Stimulated activated CD8-positive, alpha-beta memory T cell treated with anti-CD3 and anti-CD28 coated beads, Interleukin-7, amount 100 ng/mL, for 48 hours (primary cell): ENCODE measurements around the gene CLIC6.
"Not testable (repeated sequence)": the region's sequence is repeated elsewhere in the genome, so short reads cannot be mapped to it uniquely, and the experiment has no call there.

Source experiments
- DNase-seq, 2 donors: peaks; one replicate each; pipeline ENCODE4 v3.0.0-alpha.2; 2020; ENCODE audit warnings: low read depth in 1 of 2; ENCODE audit errors: extremely low read depth in 1 of 2

The CLIC6 gene

DNA sequence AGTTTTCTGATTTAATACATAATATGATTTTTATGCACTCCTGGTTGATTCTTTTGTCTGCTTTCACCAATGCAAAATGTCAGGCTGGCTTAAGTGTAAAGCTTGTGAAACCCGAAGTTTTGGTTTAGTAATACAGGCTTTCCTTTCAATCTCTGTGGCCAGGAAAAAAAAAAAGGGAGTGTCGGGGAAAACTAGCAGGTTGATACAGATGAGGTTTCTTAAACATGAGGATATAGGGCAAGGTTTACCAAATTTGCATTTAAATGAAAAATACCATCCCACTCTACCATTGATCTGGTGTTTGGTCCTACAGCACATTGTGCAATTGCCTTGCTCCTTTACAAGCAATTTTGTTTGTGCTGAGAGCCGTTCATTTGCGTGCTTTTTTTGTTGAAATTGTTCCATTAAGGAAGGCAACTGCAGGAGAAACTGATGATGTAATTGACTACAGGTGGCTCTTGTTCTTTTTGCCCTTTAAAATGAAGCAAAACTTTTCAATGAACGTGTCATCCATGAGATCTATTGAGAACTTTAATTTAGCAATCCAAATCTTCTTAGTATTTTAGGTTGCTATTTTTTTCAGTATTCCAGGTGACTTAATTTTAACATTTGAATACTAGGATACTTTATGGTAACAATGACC lies 22.7 kb downstream of the CLIC6 start:
- no peak for DNase-seq

DNA sequence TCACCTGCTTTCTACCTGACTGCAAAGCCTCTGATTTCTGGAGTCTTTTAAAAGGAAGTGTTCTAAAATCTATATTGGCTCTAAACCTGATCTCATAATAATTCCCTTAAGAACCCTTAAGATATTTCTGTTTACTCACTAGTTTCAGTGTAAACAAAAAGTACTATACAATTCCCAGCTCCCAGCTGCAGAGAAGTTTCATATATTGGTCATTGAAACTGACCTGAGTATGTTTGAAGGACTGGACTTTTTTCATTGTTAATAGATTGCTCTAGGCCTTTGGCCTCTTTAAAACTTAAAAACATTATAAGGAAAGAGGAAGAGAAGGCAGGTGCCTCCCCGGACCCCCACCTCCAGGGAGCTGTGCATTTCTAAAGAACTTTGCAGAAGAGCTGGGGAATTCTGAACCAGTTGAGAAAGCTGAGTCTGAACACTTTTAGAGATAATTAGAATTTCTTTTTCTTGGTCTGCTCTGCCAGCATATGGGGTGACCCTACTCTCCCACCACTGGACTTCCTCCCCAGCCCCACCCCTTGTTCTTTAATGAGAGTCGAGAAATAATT lies 23.7 kb downstream of the CLIC6 start:
- DNase-seq, result no peak

DNA sequence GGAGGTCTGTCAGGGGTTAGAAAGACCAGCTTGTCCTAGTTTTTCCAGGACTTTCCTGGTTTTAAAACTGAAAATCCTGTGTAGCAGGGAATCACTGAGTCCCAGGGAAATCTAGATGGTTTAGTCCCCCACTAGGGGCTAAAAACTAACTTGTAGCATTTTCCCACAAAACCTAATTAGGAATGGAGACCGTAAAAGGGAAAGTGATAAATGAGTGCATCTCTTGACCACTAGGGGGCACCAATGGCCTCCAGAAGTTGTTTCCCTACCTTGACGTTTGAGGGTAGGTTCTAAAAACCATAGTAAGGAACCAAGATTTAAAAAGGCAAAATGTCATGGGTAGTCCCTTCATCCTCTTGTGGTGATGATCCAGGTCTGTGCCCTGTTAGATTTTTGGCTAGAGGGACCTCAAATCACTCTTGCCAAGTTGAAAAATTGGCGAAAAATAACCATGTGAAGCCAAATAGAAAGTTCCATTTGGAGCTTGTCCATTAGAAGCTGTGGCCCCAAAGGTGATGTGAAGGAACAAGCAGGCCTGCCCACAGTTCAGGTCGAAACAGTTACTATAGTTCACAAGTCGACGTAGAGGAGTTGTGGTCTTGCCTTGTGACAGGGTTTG lies 24.5 kb downstream of the CLIC6 start:
- no peak for DNase-seq

DNA sequence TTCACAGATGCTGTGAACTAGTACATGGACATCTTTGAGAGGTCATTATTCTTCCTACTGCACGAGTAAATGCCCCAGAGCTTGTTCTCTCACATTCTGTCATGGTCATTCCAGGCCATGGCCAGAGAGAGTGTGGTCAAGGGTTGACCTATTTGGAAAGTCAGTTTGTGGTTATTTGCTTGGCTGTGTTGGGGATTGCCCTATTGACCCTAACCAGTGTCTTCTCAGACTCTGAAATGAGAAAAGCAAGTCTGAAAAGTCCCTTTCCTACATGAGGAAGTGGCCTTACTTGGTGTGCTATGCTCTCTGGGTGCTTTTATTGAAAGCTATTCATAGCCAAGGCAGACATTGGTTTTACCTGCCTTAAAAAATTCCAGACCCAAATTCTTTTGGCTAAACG lies 26.6 kb downstream of the CLIC6 start:
- DNase-seq, result no peak

DNA sequence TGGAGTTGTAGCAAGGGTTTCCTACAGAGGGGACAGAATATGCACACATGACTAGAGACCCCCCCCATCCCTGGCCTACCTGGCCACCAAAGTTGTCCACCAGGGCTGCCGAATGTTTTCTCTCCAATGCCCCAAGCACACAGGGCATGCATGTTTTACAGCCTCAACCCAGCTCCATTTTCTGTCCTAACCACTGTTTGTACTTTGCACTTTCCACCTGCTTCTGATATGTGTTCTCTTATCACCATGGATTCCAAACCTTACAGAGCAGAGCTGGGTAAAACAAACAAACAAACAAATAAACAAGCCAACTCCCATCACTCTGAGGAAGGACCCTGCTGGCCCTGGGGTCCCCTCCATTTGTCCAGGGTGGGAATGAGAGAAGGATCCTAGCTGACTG lies 27.3 kb downstream of the CLIC6 start:
- no peak for DNase-seq

DNA sequence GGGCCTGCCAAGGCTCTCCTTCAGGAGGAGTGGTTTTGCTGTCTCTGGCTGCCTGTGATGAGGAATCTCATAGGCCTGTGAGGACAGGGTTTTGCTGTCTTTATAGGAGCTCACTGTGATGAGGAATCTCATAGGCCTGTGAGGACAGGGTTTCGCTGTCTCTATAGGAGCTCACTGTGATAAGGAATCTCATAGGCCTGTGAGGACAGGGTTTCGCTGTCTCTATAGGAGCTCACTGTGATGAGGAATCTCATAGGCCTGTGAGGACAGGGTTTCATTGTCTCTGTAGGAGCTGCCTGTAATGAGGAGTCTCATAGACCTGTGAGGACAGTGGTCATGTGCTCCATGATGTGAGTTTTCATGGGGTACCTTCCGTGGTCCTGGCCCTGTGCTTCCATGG lies 29.0 kb downstream of the CLIC6 start:
- no peak for DNase-seq

DNA sequence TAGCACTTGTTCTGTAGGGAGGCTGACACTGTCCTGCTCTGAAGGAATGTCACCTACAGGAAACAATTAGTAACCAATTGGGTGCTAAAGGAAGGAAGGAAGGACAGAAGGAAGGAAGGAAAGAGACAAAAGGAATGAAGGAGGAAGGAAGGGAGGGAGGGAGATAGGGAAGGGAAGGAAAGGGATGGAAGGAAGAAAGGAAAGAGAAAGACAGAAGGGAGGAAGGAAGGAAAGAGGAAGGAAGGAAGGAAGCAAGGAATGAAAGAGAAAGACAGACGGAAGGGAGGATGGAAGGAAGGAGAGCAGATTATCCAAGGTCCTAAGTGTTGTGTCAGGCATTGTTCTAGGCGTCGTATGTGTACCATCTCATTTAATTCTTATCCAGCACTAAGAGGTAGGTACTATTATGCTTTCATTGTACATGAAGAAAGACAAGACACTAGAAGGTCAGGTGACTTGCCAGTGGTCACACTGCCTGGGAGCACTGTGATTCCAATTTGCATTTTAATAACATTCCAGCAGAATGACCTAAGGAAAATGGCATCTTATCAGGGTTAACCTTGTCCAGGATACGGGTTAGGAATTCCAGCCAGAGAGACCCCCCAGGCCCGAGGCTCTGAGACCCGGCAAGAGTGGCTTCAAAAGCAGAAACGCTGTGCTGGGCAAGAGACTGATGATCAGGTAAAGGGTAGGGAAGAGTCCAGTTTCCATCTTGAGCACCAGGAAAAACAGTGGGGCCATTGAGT lies 29.6 kb downstream of the CLIC6 start:
- no peak for DNase-seq

DNA sequence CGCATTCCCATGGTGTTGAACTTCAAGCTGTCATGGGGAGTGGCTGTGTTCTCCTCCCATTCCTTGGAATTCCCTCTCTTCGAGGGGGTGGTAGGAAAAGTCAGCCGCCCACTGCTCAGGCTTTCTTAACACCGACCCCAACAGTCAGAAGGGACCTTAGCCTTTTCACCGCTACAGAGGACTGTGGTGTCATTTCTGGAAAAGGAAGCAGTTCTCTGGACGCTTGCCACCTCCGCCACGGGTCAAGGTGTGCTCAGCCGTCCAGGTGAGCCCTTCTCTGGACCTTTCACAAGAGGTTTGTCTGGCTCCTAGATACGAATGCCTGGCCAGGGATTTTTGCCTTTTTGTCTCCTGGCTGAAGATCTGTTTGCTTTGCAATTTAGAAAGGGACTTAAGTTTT lies 31.8 kb downstream of the CLIC6 start:
- no peak for DNase-seq

DNA sequence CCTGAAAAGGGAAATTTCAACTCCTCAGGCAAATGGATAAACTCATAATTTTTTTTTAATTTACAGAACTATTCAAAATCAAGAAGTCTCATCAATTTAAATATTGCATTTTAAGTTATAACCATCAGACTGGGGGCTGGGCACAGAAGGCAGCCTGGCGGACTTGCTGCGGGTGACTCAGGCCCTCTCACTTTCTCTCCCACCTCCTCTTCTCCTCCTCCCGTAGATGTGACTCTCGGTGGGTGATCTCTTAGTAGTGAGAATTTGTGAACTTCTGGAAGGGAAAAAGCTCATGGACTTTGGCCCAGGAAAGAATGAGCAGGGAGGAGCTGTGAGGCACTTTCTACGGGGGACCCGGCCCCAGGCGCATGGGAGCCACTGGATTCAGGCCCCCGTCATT lies 32.9 kb downstream of the CLIC6 start:
- DNase-seq, result no peak

DNA sequence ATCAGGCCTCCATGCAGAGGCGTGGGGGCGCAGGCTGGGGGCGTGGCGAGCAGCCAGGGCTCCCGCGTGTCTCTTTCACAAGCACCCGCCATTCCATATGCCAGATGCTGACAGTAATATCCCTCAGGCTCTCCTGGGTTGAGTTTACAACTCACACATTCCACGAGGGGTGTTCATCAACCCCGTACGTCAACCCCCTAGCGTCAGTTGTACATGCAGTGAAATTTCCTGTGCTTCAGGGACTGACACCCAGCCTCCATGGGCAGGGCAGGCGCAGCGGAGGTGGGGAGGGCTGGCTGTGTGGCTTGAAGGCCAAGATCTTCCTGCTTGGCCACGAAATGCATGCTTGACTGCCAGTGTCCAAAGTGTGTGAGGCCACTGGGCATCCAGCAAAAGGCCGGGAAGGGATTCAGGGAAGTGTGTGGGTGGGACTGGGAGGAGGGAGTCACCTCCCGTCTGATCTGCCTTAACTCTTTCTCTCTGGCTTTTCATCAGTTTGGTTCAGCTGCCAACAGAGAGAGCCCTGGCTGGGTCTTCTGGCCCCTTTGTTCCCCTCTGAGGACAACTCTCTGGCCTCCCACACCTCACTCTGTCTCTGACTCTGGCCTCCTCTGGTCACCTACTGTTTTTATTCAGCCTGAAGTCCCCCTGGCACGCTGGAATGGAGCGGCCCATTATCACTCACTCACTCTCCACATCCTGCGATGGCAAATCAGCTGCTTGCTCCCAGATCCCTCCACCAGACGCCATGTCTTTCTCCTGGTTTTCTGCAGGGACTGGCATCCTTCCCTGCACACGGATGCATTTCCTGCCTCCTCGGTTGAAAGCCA lies 33.8 kb downstream of the CLIC6 start:
- no peak for DNase-seq

DNA sequence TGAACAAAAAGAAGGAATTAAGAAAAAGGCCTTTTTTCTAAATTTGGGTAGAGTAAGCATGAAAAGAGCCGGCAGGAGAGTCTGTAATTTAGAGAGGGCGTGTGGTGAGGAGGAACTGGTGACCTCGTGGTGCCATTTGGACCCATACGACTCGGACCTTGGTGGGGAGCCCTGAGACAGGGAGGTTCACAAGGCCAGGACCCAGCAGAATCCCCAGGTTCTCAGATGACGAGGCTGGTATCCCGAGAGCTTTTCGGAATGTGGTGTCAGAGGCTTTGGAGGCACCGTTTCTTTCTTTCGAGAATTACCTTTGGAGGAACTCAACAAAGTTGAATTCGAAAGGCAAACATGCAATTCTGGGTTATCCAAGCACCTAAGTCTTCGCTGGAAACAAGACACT lies 34.8 kb downstream of the CLIC6 start:
- DNase-seq, result no peak

DNA sequence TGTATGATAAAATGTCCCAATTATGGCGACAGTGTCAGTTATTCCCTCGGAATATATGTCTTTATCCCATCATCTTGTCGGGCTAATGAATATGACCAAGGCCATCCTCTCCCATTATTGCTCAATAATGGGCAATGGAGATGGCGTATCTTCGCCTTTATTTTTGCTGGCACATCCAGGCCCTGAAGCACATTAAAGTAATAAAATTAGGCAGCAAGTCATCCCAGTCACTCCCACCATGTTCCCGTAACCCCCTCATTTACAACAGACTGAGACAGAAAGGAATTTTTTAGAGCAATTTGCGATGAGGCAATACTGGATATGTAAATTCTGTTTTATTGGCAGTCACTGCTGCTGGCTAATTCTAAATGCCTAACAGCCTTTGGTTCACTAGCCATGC lies 35.3 kb downstream of the CLIC6 start:
- no peak for DNase-seq

DNA sequence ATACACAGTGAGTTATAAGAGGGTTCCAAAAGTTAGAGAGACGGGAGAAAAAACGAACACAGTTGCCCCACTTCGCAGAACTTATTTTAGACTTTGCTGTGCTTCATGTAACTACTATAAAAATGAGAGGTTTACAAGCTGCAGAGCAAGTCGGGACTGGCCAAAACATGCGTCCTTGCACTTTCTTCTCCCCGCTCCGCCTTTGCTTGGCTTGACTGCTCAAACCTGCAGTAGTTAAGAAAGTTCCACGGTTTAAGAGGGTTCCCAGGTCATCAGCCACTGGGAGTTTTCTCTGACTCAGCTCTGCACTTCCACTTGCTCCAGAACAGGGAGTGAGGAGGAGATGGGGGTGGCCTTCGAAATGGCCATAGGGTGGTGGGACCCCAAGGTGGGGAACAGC lies 36.2 kb downstream of the CLIC6 start:
- no peak for DNase-seq

DNA sequence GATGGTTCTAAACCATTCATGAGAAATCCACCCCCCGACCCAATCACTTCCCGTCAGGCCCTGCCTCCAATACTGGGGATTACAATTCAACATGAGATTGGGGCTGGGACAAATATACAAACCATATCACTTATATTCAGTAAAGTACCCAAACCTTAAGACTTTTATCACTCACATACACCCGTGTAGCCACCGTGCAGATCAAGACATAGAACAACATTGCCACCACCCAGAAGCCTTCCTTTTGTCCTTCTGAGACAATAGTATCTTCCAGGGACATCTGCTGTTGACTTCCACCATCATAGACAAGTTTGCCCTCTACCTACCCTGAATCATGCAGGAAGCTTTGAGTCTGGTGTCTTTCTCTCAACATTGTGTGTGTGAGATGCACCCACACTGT lies 37.5 kb downstream of the CLIC6 start:
- no peak for DNase-seq

DNA sequence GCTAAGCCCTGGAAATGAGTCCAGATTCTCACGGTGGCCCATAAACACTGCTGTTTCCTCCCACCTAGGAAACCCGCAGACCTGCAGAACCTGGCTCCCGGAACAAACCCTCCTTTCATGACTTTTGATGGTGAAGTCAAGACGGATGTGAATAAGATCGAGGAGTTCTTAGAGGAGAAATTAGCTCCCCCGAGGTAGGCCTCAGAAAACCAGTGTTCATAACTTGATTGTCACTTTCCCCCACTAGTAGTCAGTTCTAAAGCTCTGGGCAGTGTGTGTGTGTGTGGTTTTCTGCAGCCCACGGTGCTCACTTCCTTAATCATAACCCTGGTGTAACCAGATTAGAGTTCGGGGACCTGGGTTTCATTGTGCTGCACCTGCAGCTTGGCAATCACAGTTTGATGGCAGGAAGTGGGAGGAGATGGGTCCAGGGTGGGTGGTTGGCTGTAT lies 39.1 kb downstream of the CLIC6 start:
- peak; percentile 16 to 64 for DNase-seq

DNA sequence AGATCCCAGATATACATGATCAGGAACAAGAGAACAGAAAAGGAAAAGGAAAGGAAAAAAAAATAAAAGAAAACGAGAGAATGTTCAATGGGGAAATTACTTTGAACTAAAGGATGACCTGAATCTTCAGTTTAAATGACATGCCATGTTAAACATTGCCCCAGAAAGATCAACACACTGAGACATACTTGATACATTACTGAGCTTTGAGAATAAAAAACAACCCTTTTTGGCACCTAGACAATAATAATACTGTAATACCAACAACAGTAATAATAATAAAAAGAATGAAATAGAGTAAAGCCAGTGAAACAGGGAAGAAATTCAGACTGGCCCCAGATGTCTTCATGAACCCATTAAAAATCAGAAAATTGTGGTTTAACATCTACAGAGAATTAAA lies 44.8 kb downstream of the CLIC6 start:
- no peak for DNase-seq

DNA sequence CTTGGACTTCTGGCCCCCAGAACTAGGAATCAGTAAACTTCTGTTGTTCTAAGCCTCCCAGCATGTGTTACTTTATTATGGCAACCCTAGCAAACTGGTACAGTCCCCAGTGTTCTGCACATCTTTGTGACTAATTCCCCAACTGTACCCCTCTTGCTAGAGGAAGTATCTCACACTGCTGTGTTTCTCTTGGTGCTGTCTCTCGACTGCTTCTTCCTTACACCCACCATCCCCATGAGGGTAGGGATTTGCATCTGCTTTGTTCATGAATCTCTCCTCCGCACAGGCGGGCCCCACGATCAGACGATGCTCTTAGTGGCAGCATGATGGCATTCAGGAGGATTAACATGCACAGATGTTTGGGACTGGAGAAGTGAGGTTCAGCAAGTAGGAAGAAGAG lies 46.7 kb downstream of the CLIC6 start:
- DNase-seq, result no peak

DNA sequence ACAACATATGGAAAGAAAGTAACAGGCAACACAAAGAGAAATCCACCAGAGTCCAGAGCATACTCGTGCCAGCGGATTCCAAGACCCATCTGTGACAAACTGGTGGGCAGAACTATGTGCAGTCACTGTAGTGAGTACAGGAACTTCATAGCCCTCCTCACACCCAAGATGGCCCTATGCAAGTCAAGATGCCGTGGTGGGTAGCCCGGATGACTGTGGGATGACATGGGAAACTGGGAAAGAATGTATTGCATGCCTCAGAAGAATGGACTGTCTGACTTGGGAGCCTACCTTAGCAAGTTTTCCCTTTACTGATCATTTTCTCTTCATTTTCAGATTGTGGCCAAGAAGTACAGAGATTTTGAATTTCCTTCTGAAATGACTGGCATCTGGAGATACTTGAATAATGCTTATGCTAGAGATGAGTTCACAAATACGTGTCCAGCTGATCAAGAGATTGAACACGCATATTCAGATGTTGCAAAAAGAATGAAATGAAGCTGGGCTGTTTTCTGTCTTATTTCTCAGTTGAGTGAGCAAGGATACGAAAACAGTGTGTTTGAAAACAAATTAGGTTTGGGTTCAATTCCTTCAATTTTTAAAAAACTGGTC lies 47.3 kb downstream of the CLIC6 start:
- no peak for DNase-seq

DNA sequence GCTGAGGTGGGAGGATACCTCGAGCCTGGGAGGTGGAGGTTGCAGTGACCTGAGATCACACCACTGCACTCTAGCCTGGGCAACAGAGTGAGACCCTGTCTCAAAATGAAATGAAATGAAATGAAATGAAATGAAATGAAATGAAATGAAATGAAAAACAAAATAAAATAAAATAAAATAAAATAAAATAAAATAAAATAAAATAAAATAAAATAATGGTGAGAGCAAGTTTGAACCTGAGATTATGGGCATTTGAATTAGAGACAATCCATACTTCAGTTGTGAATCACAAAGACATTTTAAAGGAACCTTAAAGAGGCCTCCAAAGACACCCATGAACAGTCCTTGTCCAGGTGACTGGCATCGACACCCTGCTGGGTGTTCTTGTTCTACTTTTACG lies 49.7 kb downstream of the CLIC6 start:
- not testable (repeated sequence) for DNase-seq

DNA sequence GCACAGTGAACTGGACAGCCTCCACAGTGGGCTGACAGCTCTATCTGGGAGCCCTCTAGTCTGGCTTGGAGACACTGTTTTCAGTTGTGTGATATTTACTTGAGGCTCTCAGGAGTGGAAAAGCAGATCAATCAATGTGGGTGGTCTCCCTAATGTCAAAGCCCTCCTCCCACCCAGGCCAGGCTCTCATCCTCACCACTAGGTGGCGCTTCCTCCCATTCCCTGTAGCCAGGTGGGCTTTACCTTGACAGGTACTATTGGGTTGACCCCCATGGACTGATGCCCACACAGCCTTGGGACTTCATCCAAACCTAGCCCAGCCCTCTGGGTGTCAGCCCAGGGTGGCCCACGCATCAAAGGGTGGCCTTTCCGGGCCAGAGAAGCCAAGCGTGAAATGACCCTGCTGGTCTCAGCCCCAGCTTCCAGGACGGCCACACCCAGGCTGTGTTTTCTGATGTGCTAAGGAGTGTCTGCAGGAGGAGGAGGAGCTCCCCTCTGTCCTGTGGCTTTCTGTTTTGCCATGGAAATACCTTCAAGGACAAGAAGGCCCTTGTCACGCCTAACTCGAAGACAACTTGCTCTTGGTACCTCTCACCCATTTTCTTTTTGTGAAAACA lies 54.0 kb downstream of the CLIC6 start:
- no peak for DNase-seq
